GM04503 (cell line): ENCODE results near the gene GALNT6.
A peak's percentile ranks its signal among the peaks of the same experiment; 100 is the strongest.
"Not testable (repeated sequence)": the region's sequence is repeated elsewhere in the genome, so short reads cannot be mapped to it uniquely, and the experiment has no call there.

Experiments
- DNase-seq: peaks from one replicate; pipeline ENCODE4 v3.0.0-alpha.2; 2012; ENCODE audit warnings: low read depth

Gene GALNT6

DNA sequence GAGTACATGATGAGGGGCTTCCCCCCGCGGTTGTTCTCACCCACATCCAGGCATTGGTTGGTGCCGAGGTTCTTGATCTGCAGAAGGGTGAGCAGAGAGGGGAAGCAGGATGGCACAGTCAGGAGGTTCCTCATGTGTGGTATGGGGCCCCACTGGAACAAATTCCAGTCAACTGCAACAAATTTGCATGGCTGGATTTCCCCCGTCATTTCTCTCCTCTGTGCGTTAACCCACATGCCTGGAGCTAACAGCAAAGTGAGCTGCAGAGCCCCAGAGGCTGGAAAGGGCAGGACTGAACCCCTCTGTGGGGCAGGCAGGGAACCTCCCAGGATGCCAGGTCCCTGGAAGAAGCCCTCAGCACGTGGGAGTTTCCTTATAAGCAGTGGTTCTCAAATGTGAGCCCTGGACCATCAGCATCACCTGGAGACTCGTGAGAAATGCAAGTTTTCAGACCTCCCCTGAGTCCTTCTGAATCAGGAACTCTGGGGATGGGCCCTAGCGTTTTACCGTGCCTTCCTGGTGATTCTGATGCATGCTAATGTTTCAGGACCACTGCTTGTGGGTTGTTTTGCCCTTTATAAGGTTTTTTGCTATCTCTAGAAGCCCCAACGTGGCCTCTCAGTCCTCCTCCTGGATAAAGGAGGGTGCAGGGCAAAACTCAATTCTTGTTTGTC is 33.7 kb downstream of the GALNT6 start:
- DNase-seq: no peak

DNA sequence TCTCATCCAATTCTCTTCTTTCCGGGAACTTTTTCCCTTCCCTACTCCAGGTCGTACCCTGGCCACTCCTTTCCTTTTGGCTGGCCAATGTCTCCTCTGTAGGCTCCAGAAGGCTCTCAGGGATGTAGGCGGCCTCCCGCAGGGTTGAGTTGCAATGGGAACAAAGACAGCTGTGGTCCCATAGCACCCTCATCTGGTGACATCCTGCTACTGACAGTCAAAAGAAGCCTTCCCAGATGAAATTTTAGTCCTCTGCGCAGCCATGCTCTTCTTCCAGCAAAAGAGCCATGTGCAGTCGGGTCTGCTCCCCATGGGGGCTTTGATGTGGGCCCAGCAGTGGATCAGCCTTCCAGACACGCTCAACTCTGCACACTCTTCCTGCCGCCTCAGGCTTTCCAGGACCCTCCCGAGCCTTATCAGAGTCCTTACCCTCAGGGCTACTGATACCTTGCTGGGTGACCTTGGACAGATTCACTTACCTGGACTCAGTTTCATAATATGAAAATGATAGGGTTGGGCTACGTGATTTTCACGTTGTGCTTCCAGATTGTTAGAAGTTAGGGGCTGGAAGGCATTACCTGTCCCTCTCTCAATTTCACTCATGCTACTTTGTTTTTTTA is 39.2 kb downstream of the GALNT6 start:
- DNase-seq: no peak

DNA sequence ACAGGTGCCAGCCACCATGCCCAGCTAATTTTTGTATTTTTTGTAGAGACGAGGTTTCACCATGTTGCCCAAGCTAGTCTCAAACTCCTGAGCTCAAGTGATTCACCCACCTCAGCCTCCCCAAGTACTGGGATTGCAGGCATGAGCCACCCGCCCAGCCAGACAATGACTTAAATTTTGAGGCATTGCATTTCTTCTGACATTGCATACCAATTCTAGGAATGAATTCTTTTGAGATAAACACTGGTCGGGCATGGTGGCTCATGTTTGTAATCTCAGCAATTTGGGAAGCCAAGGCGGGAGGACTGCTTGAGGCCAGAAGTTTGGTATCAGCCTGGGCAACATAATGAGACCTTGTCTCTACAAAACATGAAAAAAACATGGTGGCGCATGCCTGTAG is 42.2 kb downstream of the GALNT6 start:
- no peak for DNase-seq

- no peak for DNase-seq
Observed at GRCh38 chr12:51348116-51348515, 43.1 kb downstream of the GALNT6 start.

GRCh38 chr12:51346581-51346980 is 44.6 kb downstream of the GALNT6 start, which contains the start of gene CELA1:
Gene CELA1 (minus strand): TSS chr12:51346679. CDS start chr12:51346638, 41 bp downstream.
- DNase-seq: no peak

DNA sequence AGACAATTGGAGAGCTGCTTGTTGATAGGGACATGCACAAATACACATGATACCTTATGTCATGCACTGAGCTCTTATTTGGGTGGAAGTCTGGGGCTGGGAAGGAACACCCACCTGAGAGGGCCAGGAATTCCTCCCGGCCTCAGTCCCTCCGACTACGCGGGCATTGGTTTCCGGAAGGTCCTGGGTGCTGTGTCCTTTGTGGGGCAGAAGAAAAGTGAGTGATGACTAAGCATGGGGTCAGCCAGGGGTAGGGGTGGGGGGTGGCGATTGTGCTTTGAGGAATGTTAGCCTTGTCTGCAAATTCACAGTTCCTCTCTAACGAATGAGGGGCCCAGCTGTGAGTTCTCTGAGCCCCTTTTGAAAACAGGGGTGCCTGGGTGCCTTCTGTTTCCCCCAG is 45.5 kb downstream of the GALNT6 start:
- DNase-seq: no peak

DNA sequence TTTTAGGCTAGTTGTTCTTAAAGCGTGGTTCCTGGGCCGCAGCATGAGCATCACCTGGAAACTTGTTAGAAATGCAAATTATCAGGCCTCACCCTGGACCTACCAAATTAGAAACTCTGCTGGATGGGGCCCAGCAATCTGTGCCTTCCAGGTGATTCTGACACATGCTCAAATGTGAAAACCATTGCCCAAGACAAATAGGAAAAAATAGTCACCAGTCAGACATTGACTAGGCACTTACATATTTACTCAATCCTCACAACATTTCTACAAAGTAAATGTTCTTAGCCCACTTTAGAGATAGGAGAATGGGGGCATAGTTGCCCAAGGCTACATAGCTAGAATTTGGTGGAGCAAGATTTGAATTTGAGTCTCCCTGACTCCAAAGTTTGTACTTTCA is 48.0 kb downstream of the GALNT6 start:
- DNase-seq: no peak

DNA sequence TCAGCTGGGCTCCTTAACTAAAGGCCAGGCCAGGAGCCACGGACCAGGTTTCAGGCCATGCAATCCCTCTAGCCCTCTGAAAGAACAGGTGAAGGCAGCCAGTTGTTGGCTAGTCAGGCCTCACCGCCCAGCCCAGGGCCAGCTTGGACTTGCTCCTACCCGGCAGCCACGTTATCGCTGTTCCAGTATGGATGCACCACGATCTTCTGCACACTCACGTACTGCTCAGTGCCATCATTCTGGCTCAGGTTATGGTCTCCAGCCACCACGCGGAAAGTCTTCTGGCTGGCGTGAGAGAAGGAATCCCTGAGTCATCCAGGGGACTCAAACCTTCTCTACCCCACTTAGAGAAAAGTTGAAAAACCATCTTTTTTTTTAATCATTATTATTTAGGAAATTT is 48.8 kb downstream of the GALNT6 start:
- no peak for DNase-seq

- DNase-seq: no peak
Observed at GRCh38 chr12:51341251-51342007, 49.8 kb downstream of the GALNT6 start.

DNA sequence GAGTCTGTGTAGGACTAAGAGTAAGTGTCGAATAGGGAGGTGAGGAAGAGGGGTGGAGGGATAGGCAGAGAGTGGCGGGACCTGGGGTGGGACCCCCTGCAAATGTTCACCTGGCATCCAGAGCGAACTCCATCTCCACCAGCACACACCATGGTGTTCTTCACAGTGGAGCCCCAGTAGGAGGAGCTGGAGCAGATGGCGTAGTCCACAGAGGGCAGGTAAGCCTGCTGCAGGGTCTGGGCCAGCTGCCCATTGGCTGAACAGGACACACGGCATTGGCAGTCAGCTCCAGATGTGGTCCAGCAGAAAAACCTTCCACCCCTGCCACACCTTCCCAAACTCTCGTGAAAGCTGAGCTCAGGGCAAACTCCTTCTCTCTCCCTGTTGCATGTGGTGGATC is 51.5 kb downstream of the GALNT6 start:
- DNase-seq: no peak

- DNase-seq: not testable (repeated sequence)
Observed at GRCh38 chr12:51337336-51337735, 53.9 kb downstream of the GALNT6 start.

DNA sequence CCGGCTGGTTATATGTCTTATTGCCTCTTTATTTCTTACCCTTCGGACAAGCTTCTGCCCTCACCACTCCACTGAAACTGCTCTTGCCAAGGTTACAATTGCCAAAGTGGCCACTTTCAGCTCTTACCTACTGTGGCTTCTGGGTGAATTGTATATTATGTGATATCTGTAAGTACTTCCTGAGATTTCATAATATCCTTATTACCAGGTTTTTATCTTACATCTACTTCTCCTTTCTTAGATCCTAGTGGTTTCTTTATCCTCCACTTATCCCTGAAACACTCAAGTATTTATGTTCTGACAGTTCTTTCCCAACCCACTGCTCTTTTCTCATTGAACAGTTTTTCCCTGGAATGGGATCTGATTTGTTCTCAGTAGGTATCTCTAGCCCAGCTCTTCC is 55.3 kb downstream of the GALNT6 start:
- no peak for DNase-seq

DNA sequence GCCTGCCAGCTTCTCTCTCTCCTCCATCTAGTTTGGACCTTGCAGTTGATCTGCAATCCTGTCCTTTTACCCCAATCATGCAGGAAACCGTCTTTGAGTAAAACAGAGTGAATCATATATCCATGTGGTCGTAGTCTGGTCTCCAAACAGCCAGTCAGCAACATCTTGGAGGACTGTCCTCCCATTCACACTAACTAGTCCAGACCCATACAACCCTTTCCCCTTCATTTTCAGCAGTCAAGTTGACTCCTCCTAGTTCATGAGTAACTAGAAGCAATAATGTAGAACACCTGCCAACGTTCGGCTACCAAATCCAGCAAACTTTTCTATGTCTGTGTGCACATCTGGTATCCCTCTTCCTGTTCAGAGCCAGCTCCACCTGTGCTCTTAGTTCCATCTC is 56.4 kb downstream of the GALNT6 start:
- DNase-seq: no peak

DNA sequence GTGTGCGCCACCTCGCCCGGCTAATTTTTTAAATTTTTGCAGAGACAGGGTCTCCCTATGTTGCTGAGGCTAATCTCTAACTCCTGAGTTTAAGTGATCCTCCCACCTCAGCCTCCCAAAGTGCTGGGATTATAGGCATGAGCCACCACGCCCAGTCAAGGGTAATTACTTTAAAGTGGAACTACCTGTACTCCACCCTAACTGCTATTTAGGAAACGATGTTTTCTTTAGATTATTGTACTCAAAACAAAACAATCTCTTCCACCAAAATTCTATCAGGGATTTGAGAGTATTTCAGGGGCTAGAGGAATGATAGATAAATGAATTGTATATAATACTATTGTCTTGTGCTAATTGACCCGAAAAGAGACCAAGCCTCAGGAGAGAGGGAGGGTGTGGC is 57.7 kb downstream of the GALNT6 start:
- DNase-seq: no peak

GRCh38 chr12:51330186-51330585 is 61.0 kb downstream of the GALNT6 start:
- DNase-seq: no peak

DNA sequence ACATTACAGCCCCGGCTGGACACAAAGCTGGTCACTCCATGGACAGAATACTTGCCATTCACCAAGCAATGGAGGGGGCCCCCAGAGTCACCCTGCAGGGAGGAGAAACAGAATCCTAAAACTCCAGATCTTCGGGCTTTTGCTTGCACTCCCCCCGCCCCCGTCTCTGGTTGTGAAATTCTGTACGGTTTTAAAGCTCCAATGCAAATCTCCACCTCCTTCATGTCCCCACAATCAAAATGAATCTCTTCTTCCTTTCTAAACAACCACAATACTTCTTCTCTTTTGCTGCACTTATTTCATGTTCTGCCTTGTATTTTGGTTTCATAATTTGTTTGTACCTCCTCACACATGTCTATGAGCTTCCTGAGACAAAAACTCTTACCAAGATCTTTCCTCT is 61.5 kb downstream of the GALNT6 start:
- no peak for DNase-seq

DNA sequence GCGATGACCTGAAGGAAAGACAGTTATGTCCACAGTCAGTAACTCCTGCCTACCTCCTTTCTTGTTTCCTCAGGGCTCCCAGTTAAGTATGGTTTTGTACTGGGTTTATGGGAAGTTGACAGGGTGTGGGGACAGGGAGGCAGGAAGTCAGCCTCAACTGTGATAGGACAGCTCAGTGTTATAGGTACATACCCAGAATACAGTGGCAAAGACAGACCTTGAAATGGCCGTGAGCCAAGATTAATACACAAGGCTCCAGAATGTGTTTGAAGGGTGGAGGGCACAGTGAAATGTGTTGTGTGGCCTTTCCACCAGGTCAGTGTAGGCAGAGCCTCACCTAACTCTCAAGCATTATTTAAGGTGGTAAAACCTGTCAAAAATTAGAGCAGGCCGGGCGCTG is 62.6 kb downstream of the GALNT6 start:
- no peak for DNase-seq

DNA sequence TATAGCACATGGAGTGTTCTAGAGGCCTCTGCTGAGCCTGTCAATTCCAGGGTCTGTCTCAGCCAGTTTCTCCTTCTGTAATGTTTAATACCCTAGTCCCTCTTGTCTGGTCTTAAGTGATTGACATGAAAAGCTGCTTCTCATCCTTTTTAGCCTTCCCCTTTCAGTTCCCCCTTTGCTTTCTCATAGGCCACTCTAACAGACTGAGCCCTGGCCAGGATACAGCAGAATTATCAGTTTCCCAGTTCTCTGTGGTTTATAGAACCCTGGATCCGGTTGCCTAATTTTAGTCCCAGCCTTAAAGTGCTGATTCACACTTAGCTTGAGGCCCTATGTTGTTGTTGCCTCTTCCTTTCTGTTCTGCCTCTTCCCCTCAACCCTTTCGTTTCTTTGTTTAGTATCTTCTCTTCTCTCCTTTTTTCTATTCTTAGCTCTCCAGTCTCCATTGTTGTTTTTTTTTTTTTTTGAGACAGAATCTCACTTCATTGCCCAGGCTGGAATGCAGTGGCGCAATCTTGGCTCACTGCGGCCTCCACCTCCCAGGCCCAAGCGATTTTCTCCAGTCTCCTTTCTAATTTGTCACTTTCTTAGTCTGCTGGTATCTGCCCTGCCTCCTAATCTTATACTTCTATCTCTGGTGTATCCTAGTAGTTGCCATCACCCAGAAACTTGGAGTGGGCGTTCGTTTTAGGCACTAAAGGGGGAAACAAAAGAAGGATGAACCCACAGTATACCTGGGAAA is 64.3 kb downstream of the GALNT6 start:
- peak; percentile 49 for DNase-seq

DNA sequence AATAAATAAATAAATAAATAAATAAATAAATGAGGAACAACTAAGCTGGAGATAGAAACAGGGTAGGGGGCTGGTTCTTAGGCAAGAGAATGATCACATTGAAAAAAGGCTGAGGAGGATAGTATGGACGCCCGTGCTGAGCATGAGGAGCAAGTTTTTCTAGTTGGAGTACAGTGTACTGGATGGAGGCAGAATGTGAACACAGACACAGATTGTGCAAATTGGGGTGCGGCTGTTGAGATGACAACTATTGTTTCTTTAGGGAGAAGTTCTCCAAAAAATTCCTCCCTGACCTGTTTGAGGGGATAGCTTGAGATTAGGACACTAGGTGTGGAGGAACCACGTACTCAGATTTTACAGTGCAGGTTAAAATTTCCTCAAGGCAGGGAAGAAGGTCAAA is 66.3 kb downstream of the GALNT6 start:
- DNase-seq: no peak

- no peak for DNase-seq
Observed at GRCh38 chr12:51323966-51324895, 67.0 kb downstream of the GALNT6 start, which contains the start of gene BIN2. Gene BIN2 (minus strand): TSS chr12:51324174. CDS start chr12:51324102, 72 bp downstream.

GRCh38 chr12:51323317-51323960 is 67.8 kb downstream of the GALNT6 start:
- DNase-seq: no peak
